Left ventricle myocardium inferior (tissue), 1 donor: ENCODE results near the gene AMBRA1. TPM values are rescaled to one million over a fixed set of nuclear protein-coding genes. Genes with fewer than 3 reads are reported as not detected.

Experiments used
- DNase-seq: peaks from one replicate; pipeline ENCODE4 v3.0.0-alpha.2; 2020
- H3K27ac ChIP-seq: fragments of 200-600 bp; replicated peaks from 2 replicates; pipeline ENCODE4 v1.8.0; 2021
- H3K27me3 ChIP-seq: fragments of 200-600 bp; 2 replicates; pipeline ENCODE4 v1.8.0; 2021; ENCODE audit warnings: low read depth
- H3K36me3 ChIP-seq: fragments of 200-600 bp; 2 replicates; pipeline ENCODE4 v1.8.0; 2021
- H3K4me1 ChIP-seq: fragments of 200-600 bp; 2 replicates; pipeline ENCODE4 v1.8.0; 2021
- H3K4me3 ChIP-seq: fragments of 200-600 bp; 2 replicates; pipeline ENCODE4 v1.8.0; 2021; ENCODE audit warnings: mild to moderate bottlenecking, moderate library complexity
- H3K9me3 ChIP-seq: fragments of 200-600 bp; replicated peaks from 2 replicates; pipeline ENCODE4 v1.8.0; 2021
- CTCF ChIP-seq: fragments of 200-600 bp; IDR thresholded peaks from 2 replicates; pipeline ENCODE4 v1.8.0; 2021; ENCODE audit warnings: antibody characterized with exemption, mild to moderate bottlenecking, borderline replicate concordance
- intact Hi-C: fragments of 100-400 bp; cut with micrococcal nuclease; formaldehyde crosslinking; loops from one replicate; pipeline ENCODE4 v1.11.0; 2022
- total RNA-seq: library from RNA; stranded (reverse); fragmentation: NEBNext Ultra II Directional; extraction: Animal tissue kit (Norgen Biotek cat#: 25700); gene quantifications from one replicate; pipeline ENCODE4 v1.2.1, GENCODE V29; 2021
- donor health status: DM: no; HTN: yes; CAD: no; lungs with severe emphysema.

Gene AMBRA1
- total RNA-seq, 1 donor from 2014 or later = 14.2 TPM

DNA sequence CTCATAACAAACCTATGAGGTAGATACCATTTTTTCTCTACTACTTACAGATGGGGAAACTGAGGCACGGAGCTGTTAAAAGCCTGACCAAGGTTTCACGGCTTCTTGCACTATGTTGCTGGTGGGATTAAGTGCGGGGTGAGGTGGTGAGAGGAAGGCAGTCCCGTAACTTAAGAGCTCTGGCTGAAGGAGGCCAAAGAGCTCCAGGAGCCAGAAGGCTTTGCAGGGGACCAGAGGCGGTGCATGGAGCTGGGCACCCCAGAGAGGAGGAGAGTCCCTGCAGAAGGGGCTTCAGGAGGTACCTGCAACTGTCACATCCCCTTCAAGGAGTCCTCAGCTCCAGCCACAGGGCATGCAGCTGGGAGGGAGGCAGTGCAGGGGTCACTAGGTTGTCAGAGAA is 206.4 kb downstream of the AMBRA1 start:
- TF ChIP-seq CTCF = no peak
- Histone ChIP-seq H3K27ac (no peak overlapping the region), H3K4me1 (peaks cover 42% of the 10 kb centered on the region), H3K4me3 (no peak overlapping the region), H3K9me3 (no peaks in the 10 kb centered on the region), H3K27me3 (peaks cover 80% of the 10 kb centered on the region), H3K36me3 (no peaks in the 10 kb centered on the region)
- no peak for DNase-seq
- intact Hi-C loops = loop anchor here (5.0 kb wide), 1 partner anchor 150 kb away; no protein-coding TSS in a partner anchor

DNA sequence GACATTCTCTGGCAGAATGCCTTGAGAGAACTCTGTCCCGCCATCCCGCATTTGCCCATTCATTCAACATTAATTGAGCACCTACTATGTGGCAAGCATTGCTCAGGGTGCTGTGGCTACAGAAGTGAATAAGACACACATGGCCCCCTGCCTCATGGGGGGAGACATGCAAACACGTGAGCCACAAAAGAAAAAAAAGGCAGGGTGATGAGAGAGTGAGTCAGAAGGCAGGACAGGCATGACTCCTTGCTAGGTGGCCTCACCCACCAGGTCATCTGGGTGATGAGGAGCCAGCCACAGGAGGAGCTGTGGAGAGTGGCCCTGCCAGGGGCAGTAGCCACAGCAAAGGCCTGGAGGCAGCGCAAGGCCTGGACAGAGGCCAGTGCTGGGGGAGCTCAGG is 207.1 kb downstream of the AMBRA1 start:
- no peak overlapping the region for H3K4me3 ChIP-seq
- H3K9me3 ChIP-seq = no peaks in the 10 kb centered on the region
- no peak for DNase-seq
- intact Hi-C loops = loop anchor here (5.0 kb wide), 1 partner anchor 151 kb away; no protein-coding TSS in a partner anchor
- TF ChIP-seq CTCF = no peak
- H3K4me1 ChIP-seq = peaks cover 42% of the 10 kb centered on the region
- H3K27me3 ChIP-seq = peaks cover 80% of the 10 kb centered on the region
- no peaks in the 10 kb centered on the region for H3K36me3 ChIP-seq
- H3K27ac ChIP-seq = no peak overlapping the region

- DNase-seq = no peak
- Histone ChIP-seq H3K27ac (no peak overlapping the region), H3K4me1 (peaks cover 44% of the 10 kb centered on the region), H3K27me3 (peaks cover 76% of the 10 kb centered on the region), H3K36me3 (no peaks in the 10 kb centered on the region), H3K9me3 (no peaks in the 10 kb centered on the region), H3K4me3 (no peak overlapping the region)
- TF ChIP-seq CTCF = no peak
- intact Hi-C loops = loop anchor here (5.0 kb wide), 1 partner anchor 151 kb away; no protein-coding TSS in a partner anchor
Measured at GRCh38 chr11:46386005-46386578, 207.7 kb downstream of the AMBRA1 start.

GRCh38 chr11:46385169-46386004 is 208.4 kb downstream of the AMBRA1 start:
- no peak overlapping the region for H3K4me3 ChIP-seq
- H3K4me1 ChIP-seq = peaks cover 44% of the 10 kb centered on the region
- no peak overlapping the region for H3K27ac ChIP-seq
- peaks cover 69% of the 10 kb centered on the region for H3K27me3 ChIP-seq
- no peak for DNase-seq
- no peak for TF ChIP-seq CTCF
- H3K36me3 ChIP-seq = no peaks in the 10 kb centered on the region
- intact Hi-C loops = loop anchor here (5.0 kb wide), 1 partner anchor 152 kb away; no protein-coding TSS in a partner anchor
- no peaks in the 10 kb centered on the region for H3K9me3 ChIP-seq

DNA sequence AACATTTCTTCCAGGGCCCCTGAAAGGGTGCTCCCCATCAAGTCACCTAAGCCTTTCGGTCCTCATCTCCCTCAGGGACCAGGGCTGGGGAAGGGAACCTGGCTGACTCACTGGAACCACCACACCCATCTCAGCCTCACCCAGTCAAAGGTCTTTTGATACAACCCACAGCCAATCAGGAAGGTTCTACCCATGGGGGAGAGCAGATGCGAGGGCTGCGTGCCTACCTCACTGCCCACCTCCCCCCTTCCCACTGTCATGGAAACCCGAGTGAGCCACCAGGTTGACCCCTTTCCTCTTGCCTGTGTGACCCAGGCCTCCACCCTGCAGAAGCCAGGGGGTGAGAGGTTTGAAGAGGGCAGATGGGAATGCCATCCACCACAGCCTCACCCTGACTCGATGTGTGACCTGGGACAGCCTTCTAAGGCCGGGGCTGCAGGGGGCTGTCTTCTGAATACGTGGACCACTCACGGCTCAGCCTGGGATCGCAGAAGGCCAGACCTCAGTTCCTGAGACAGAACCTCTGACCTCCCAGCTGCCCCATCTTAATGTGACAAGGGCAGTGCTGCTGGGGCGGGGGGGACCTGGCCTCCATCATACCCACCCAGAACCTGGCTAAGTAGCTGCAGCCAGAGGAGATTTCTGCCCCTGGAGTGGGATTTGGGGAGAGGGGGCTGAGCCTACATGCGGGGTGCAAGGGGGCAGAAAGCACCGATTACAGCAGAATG is 209.7 kb downstream of the AMBRA1 start:
- intact Hi-C loops = no loop called here
- no peak overlapping the region for H3K4me3 ChIP-seq
- H3K27ac ChIP-seq = no peak overlapping the region
- no peak for DNase-seq
- no peaks in the 10 kb centered on the region for H3K36me3 ChIP-seq
- no peak for TF ChIP-seq CTCF
- H3K27me3 ChIP-seq = peaks cover 56% of the 10 kb centered on the region
- no peaks in the 10 kb centered on the region for H3K9me3 ChIP-seq
- H3K4me1 ChIP-seq = peaks cover 36% of the 10 kb centered on the region
